ENCODE measurements around the gene TNFSF13.
A peak's percentile ranks its signal among the peaks of the same experiment; 100 is the strongest.

Gene TNFSF13

DNA sequence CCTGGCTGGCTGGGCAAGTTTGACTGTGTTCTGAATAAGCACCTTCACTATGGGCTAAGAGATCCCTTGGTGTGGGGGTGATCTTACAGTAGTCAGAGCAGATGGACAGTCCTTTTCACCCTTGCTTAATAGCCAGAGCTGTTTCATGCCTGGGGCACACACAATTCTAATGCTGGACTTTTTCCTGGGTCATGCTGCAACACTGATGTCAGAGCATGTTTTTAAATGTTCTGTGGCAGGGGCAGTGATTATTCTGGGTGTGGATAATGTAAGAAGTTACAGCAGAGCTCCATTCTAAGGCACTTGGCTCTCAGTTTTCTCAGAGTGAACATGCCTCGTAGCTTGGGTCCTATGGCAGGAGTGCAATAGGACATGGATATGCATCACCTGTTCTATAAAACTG lies 16.9 kb downstream of the TNFSF13 start:
- DNase-seq (ENCODE audit: low read depth): no peak

- no peak for DNase-seq (ENCODE audit: low read depth)
Measured at GRCh38 chr17:7575959-7576358, 17.4 kb downstream of the TNFSF13 start.

GRCh38 chr17:7576432-7576937 lies 17.9 kb downstream of the TNFSF13 start:
- no peak for DNase-seq (ENCODE audit: low read depth)

GRCh38 chr17:7577327-7578199 lies 19.0 kb downstream of the TNFSF13 start:
- no peak for DNase-seq (ENCODE audit: low read depth)

DNA sequence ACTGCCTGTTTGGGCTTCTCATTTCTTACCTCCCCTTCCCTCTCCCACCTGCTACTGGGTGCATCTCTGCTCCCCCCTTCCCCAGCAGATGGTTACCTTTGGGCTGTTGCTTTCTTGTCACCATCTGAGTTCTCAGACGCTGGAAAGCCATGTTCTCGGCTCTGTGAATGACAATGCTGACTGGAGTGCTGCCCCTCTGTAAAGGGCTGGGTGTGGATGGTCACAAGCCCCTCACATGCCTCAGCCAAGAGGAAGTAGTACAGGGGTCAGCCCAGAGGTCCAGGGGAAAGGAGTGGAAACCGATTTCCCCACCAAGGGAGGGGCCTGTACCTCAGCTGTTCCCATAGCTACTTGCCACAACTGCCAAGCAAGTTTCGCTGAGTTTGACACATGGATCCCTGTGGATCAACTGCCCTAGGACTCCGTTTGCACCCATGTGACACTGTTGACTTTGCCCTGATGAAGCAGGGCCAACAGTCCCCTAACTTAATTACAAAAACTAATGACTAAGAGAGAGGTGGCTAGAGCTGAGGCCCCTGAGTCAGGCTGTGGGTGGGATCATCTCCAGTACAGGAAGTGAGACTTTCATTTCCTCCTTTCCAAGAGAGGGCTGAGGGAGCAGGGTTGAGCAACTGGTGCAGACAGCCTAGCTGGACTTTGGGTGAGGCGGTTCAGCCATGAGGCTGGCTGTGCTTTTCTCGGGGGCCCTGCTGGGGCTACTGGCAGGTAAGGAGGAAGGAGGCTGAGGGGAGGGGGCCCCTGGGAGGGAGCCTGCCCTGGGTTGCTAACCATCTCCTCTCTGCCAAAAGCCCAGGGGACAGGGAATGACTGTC lies 20.7 kb downstream of the TNFSF13 start, which contains the start of gene CD68:
TSS of gene CD68 (plus strand) at position 638 of the 833 bp plus-strand sequence. CDS start at position 678, 40 bp downstream.
- DNase-seq (ENCODE audit: low read depth): peak; percentile 73

DNA sequence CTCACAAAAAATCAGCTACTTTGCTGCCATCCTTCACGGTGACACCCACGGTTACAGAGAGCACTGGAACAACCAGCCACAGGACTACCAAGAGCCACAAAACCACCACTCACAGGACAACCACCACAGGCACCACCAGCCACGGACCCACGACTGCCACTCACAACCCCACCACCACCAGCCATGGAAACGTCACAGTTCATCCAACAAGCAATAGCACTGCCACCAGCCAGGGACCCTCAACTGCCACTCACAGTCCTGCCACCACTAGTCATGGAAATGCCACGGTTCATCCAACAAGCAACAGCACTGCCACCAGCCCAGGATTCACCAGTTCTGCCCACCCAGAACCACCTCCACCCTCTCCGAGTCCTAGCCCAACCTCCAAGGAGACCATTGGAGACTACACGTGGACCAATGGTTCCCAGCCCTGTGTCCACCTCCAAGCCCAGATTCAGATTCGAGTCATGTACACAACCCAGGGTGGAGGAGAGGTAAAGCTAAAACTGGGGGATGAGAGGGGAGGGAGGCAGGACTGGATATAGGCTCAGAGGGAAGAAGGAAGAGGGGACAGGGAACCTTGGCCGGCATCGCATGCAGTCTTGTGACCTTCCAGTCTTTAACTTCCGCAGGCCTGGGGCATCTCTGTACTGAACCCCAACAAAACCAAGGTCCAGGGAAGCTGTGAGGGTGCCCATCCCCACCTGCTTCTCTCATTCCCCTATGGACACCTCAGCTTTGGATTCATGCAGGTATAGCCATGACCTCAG lies 21.5 kb downstream of the TNFSF13 start:
- DNase-seq (ENCODE audit: low read depth): no peak

GRCh38 chr17:7580604-7581575 lies 22.3 kb downstream of the TNFSF13 start:
- no peak for DNase-seq (ENCODE audit: low read depth)

DNA sequence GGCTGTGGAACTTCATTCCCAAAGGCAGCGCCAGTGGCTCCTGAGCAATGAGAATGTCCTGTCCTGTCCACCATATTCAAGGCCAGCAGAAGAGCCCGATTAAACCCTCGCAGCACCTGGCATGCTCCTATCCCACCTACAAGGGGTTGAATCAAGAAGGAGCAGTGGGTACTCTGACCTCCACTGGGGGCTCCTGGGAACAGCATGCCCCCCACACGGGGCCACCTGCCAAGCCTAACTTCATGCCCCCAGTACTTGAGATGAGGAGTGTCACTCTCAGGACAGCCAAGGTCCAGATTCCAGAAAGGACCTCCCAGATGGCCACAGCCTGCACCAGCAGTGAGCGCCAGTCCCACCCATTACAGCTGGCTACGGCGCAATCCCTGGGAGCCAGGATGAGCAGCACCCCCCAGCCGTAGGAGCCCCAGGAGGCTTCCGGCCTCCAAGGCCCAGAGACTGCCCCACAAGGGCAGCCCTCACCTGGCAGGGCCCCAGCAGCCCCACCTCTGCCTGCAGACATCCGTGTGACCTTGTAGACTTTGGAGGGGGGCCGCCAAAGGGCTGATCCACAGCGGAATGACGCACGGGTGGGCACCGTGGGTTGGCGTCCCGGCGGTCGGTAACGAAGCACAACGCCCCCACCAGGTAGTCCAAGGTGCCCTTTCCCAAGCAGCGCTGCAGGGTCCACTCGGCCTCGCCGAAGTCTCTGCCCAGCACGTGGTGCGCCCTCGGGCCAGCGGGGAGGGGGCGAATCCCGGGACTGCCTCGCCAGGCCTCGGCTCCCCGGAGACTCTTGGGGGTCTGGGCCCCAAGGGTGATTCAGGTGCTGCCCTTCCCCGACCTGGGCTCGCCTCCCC lies 24.1 kb downstream of the TNFSF13 start:
- no peak for DNase-seq (ENCODE audit: low read depth)

GRCh38 chr17:7583253-7584109 lies 24.9 kb downstream of the TNFSF13 start, which contains the start of gene MPDU1:
Gene MPDU1, plus strand, starts transcription at chr17:7583852. Its CDS starts 11 bp downstream, at chr17:7583863.
- DNase-seq (ENCODE audit: low read depth): peak; percentile 94

- DNase-seq (ENCODE audit: low read depth): no peak
Measured at GRCh38 chr17:7586673-7587419, 28.3 kb downstream of the TNFSF13 start.

DNA sequence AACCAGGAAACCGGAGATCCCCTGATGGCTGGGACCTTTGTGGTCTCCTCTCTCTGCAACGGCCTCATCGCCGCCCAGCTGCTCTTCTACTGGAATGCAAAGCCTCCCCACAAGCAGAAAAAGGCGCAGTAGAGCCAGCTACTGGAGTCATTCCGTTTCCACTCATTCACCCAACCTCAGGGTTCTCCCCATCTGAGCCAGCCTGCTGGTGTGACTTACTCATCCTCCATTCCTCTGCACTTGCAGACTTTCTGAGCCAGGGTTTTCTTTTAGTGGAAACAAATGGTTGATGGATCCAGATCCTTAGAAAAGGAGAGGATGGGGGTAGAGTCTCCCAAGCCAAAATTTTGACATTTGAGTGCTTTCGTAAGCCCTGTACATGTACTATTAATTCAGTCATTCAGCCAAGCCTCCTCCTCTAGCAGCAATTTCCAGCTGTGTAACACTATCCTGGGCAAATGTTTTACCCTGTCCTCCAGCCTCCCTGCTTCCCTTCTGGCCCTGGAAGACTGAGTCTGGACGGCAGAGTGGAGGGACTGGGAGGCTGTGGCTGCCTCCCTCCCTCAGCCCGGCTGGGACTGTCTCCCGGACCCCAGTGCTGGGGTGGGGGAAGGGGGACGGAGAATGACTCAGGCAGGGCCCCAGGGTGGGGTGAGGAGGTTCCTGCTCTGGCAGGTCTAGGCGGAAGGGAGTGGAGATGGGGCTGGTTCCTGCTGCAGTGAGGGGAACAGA lies 29.0 kb downstream of the TNFSF13 start:
- no peak for DNase-seq (ENCODE audit: low read depth)

DNA sequence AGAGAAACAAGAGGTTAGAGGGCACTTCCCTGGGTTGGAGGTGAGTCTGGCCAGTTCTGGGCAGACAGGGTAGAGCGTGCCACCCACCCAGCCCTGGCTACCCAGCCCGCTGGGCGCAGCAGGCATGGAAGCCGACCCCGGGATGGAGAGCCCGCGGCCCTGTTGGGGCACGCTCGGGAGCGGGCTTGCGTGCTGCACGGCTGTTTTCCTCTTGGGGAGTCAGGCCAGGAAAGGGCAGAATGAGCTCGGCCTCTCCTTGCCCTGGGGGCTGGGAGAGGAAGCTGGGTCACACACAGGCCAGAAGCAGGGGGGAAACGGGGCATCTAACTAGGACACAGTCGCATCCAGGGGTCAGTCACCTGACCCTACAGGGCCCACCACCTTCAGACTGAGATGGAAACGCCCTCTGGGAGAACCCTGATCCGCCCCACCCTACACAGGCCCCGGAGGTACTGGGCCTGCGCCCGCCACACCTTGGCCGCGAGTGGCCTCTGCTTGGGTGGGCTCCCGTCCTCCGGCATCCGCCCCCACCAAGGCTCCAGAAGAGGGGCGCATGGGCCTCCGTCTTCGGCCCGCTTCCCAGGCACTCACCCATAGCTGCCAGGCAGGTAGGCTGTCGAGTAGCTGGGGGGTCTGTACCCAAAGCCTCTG lies 30.1 kb downstream of the TNFSF13 start:
- no peak for DNase-seq (ENCODE audit: low read depth)

DNA sequence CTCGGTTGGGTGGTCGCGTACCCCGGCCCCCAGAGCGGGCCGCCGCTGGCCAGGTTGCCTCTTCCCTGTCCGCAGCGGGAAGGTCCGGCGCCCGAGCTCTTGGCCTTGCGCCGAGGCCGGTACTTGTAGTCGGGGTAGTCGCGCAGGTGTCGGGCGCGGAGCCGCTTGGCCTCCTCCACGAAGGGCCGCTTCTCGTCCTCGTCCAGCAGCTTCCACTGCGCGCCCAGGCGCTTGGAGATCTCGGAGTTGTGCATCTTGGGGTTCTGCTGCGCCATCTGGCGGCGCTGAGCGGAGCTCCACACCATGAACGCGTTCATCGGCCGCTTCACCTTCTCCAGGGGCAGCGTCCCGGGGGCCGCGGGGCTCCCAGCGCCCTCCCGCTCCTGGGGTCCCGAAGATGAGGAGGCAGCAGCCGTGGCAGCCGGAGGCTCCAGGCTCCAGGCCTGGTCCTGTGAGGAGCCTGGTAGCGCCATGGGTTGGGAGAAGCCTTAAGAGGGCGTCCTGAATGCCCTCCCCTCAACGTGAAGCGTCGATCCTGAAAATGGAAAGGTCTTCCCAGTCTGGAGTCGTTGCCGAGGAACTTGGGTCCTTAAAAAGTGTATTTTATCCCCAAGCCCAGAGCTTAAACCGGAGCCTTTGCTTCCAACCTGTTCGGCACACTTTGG lies 30.8 kb downstream of the TNFSF13 start:
- peak; percentile 51 for DNase-seq (ENCODE audit: low read depth)

- no peak for DNase-seq (ENCODE audit: low read depth)
Measured at GRCh38 chr17:7589891-7590691, 31.5 kb downstream of the TNFSF13 start, which contains the start of gene SOX15. Gene SOX15, minus strand, starts transcription at chr17:7590094. Its CDS starts 418 bp downstream, at chr17:7589676.

DNA sequence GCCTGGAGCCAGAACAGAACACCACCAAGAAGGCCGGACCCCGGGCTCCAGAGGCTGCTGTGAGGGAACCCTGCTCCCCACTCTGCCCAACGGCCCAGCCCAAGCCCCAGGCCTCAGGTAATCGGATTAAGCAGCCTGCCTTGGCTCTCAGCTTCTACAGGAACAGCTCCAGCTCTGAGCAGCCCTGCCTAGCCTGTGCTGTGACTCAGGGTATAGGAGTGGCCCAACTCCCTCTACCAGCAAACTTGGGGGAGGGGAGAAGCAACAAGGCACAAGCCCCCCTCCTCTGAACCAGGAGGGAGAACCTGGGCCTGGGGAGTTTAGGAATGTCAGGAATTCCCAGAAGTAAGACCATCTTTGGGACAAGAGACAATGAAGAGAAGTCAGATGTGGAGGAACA lies 32.2 kb downstream of the TNFSF13 start:
- no peak for DNase-seq (ENCODE audit: low read depth)
